ENCODE results near the gene QPCTL. TPM values are rescaled to one million over a fixed set of nuclear protein-coding genes. Genes with fewer than 3 reads are reported as not detected.

The QPCTL gene
- total and polyA plus RNA-seq, 10 of the 15 experiments (the other 5 are each of a cell fraction or from before 2014, with no cell fraction given) = 1.1 to 22.6 (median 11.2) TPM

GRCh38 chr19:45667620-45668341, 24.7 kb upstream of the QPCTL start, which contains the start of gene GIPR (continued):
- TF ChIP-seq ZNF592 (IDR thresholded peaks at IDR 0.05) (no peak), ZNF207 (IDR thresholded peaks at IDR 0.05; ENCODE audit: borderline replicate concordance) (no peak), NFYA (IDR thresholded peaks at IDR 0.05; ENCODE audit: borderline replicate concordance, low read depth, low read length) (no peak), PML (IDR thresholded peaks at IDR 0.05; ENCODE audit: low read length) (no peak), ZBTB4 (CRISPR knock-in tag; IDR thresholded peaks at IDR 0.05) (no peak), RELB (IDR thresholded peaks at IDR 0.05; ENCODE audit: low read depth) (no peak), CHD1 (IDR thresholded peaks at IDR 0.05; ENCODE audit: low read depth, low read length) (no peak), CHD2 (IDR thresholded peaks at IDR 0.05; ENCODE audit: borderline replicate concordance, low read depth, low read length) (no peak), SMARCA5 (IDR thresholded peaks at IDR 0.05) (peak; percentile 18; the same call in 1 of the 2 replicates), TBL1XR1 (IDR thresholded peaks at IDR 0.05; ENCODE audit: low read depth, low read length) (no peak), POLR2AphosphoS5 (IDR thresholded peaks at IDR 0.05; ENCODE audit: low read length) (peak; percentile 53; the same call in 1 of the 2 replicates), MEF2A (IDR thresholded peaks at IDR 0.05; ENCODE audit: insufficient read depth, low read depth, low read length) (no peak), ASH2L (IDR thresholded peaks at IDR 0.05; ENCODE audit: borderline replicate concordance, low read depth) (no peak), NFXL1 (IDR thresholded peaks at IDR 0.05; ENCODE audit: borderline replicate concordance) (no peak), TAF1 (IDR thresholded peaks at IDR 0.05; ENCODE audit: borderline replicate concordance, low read depth, low read length) (0 out of 2 replicates have a peak, but pooled peaks have one; percentile 4), EED (IDR thresholded peaks at IDR 0.05; ENCODE audit: low read depth) (no peak), NR2F1 (conservative IDR thresholded peaks at IDR 0.05) (peak; percentile 44), IRF4 (IDR thresholded peaks at IDR 0.05; ENCODE audit: low read depth, low read length) (no peak), CREM (IDR thresholded peaks at IDR 0.05; ENCODE audit: low read depth) (no peak; the same call in 1 of the 2 replicates), SUPT20H (IDR thresholded peaks at IDR 0.05; ENCODE audit: borderline replicate concordance, control insufficient read depth, low read depth, low read length) (no peak), IRF5 (IDR thresholded peaks at IDR 0.05; ENCODE audit: borderline replicate concordance) (no peak)
